Karpas-422 (cell line): ENCODE results near the gene MAFF. TPM values are rescaled to one million over a fixed set of nuclear protein-coding genes. Genes with fewer than 3 reads are reported as not detected.
A peak's percentile ranks its signal among the peaks of the same experiment; 100 is the strongest.

Experiments
- DNase-seq: peaks from one replicate; pipeline ENCODE4 v3.0.0-alpha.2; 2015
- H2AFZ ChIP-seq: fragments of 200-600 bp; sonication (generic); 2 replicates; pipeline ENCODE4 v1.6.1; 2014; ENCODE audit warnings: antibody characterized with exemption, low read length, mixed read lengths
- H3K27ac ChIP-seq: fragments of 200-600 bp; sonication (generic); 2 replicates; pipeline ENCODE4 v1.5.1; 2014; ENCODE audit warnings: mild to moderate bottlenecking, low read length, moderate library complexity
- H3K27me3 ChIP-seq: fragments of 200-600 bp; sonication (generic); 2 replicates; pipeline ENCODE4 v1.6.1; 2014; ENCODE audit warnings: low read length, mixed read lengths
- H3K36me3 ChIP-seq: fragments of 200-600 bp; sonication (generic); 2 replicates; pipeline ENCODE4 v1.6.1; 2014; ENCODE audit warnings: low read length, mixed read lengths; ENCODE audit not compliant: insufficient read depth
- H3K4me1 ChIP-seq: fragments of 200-600 bp; sonication (generic); 2 replicates; pipeline ENCODE4 v1.6.1; 2014; ENCODE audit warnings: mild to moderate bottlenecking, low read length, mixed read lengths
- H3K4me2 ChIP-seq: fragments of 200-600 bp; sonication (generic); 2 replicates; pipeline ENCODE4 v1.6.1; 2014; ENCODE audit warnings: low read length, low read depth, mild to moderate bottlenecking; ENCODE audit not compliant: poor library complexity, severe bottlenecking
- H3K4me3 ChIP-seq: fragments of 200-600 bp; sonication (generic); 2 replicates; pipeline ENCODE4 v1.5.1; 2014; ENCODE audit warnings: mild to moderate bottlenecking, antibody characterized with exemption, low read length, mixed read lengths
- H3K79me2 ChIP-seq: fragments of 200-600 bp; sonication (generic); 2 replicates; pipeline ENCODE4 v1.6.1; 2014; ENCODE audit warnings: mild to moderate bottlenecking, low read length, mixed read lengths
- H3K9ac ChIP-seq: fragments of 200-600 bp; sonication (generic); 2 replicates; pipeline ENCODE4 v1.6.0; 2014; ENCODE audit warnings: low read length
- H3K9me2 ChIP-seq: fragments of 200-600 bp; sonication (generic), shearing (Covaris generic); replicated peaks from 2 replicates; pipeline ENCODE4 v1.6.0; 2014; ENCODE audit warnings: mild to moderate bottlenecking, low read length, moderate library complexity; ENCODE audit not compliant: insufficient read depth
- H3K9me3 ChIP-seq: fragments of 300-700, 200-600 bp; sonication (generic); 2 replicates; pipeline ENCODE4 v1.6.1; 2014; ENCODE audit warnings: low read length, mixed read lengths
- H4K20me1 ChIP-seq: fragments of 200-600 bp; sonication (generic); 2 replicates; pipeline ENCODE4 v1.6.1; 2014; ENCODE audit warnings: mild to moderate bottlenecking, antibody characterized with exemption, low read length, low read depth; ENCODE audit not compliant: insufficient read depth
- total RNA-seq: library from RNA; depleted of rRNA; stranded (reverse); fragments of >200 nt; shearing (Covaris generic); gene quantifications from 2 replicates; pipeline ENCODE4 v1.2.3, GENCODE V29; 2014; ENCODE audit warnings: low replicate concordance

MAFF gene
- total RNA-seq, 1 experiment from 2014 or later, result 2.9 TPM

DNA sequence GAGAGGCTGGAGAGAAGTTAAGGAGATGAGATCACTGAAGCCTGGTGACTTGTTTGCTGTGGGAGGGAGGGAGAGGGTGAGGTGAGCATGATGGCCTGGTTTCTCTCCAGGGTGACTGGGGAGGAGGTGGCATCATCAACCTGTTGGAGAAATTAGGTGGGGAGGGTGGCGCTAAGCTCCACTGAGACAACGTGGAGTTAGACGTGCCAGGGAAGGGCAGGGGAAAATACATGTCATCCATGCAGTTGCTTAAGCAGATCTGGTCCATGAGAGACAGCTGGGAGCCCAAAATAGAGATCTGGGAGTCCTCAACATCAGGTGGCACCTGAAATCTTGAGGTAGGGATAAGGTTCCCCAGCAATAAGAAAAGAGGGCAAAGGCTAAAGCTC lies 9.3 kb upstream of the MAFF start:
- Histone ChIP-seq H3K27me3 (no peaks in the 10 kb centered on the region), H3K27ac (no peak overlapping the region), H2AFZ (no peak overlapping the region), H3K9ac (no peak overlapping the region), H3K4me2 (no peak overlapping the region), H3K4me3 (no peak overlapping the region), H3K36me3 (no peaks in the 10 kb centered on the region), H4K20me1 (no peaks in the 10 kb centered on the region), H3K9me2 (no peaks in the 10 kb centered on the region), H3K9me3 (no peaks in the 10 kb centered on the region), H3K79me2 (no peaks in the 10 kb centered on the region), H3K4me1 (peaks cover 11% of the 10 kb centered on the region)
- DNase-seq, result no peak

DNA sequence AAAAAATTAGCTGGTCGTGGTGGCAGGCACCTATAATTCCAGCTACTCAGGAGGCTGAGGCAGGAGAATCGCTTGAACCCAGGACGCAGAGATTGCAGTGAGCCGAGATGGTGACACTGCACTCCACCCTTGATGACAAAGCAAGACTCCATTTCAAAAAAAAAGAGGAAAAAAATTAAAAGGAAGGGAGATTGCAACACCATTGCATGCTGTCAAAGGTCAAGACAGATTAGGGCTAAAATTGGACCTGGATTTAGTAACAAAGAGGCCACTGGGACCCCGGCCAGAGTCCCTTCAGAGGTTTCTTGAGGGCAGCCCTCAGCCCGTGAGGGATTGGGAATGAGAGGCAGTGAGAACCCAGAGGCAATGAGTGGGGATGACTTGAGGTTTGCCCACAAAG lies 8.2 kb upstream of the MAFF start:
- Histone ChIP-seq H3K4me1 (peaks cover 11% of the 10 kb centered on the region), H3K79me2 (no peaks in the 10 kb centered on the region), H3K9me3 (no peaks in the 10 kb centered on the region), H3K27ac (no peak overlapping the region), H3K36me3 (no peaks in the 10 kb centered on the region), H2AFZ (no peak overlapping the region), H3K9ac (no peak overlapping the region), H3K4me3 (no peak overlapping the region), H3K27me3 (no peaks in the 10 kb centered on the region), H3K9me2 (no peaks in the 10 kb centered on the region), H3K4me2 (no peak overlapping the region), H4K20me1 (no peaks in the 10 kb centered on the region)
- DNase-seq, result no peak

DNA sequence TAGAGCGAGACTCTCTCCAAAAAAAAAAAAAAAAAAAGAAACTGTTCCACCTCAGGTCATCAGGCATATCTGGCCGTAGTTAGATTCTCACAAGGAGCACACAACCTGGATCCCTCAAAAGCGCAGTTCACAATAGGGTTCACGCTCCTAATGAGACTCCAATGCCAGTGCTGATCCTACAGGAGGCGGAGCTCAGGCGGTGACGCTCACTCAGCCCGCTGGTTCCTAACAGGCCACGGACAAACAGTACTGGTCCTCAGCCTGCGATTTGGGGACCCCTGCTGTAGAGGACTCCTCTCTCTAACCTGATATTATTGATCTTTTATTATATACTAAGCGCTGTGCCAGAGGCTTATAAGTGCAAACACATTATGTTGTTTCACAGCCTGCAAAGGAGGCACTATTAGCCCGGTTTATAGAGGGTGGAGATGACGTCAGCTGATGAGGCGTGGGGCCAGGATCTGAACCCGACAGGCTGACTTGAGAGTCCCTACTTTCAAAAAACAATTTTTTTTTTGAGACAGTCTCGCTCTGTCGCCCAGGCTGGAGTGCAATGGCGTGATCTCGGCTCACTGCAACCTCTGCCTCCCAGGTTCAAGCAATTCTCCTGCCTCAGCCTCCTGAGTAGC lies 4.9 kb upstream of the MAFF start:
- no peak for DNase-seq
- H3K9me3 ChIP-seq, result no peaks in the 10 kb centered on the region
- H3K9ac ChIP-seq, result no peak overlapping the region
- no peak overlapping the region for H3K4me3 ChIP-seq
- H3K36me3 ChIP-seq, result no peaks in the 10 kb centered on the region
- H3K4me2 ChIP-seq, result no peak overlapping the region
- H3K4me1 ChIP-seq, result peaks cover 23% of the 10 kb centered on the region
- no peaks in the 10 kb centered on the region for H4K20me1 ChIP-seq
- H3K27ac ChIP-seq, result no peak overlapping the region
- H2AFZ ChIP-seq, result no peak overlapping the region
- no peaks in the 10 kb centered on the region for H3K9me2 ChIP-seq
- H3K79me2 ChIP-seq, result no peaks in the 10 kb centered on the region
- H3K27me3 ChIP-seq, result no peaks in the 10 kb centered on the region

DNA sequence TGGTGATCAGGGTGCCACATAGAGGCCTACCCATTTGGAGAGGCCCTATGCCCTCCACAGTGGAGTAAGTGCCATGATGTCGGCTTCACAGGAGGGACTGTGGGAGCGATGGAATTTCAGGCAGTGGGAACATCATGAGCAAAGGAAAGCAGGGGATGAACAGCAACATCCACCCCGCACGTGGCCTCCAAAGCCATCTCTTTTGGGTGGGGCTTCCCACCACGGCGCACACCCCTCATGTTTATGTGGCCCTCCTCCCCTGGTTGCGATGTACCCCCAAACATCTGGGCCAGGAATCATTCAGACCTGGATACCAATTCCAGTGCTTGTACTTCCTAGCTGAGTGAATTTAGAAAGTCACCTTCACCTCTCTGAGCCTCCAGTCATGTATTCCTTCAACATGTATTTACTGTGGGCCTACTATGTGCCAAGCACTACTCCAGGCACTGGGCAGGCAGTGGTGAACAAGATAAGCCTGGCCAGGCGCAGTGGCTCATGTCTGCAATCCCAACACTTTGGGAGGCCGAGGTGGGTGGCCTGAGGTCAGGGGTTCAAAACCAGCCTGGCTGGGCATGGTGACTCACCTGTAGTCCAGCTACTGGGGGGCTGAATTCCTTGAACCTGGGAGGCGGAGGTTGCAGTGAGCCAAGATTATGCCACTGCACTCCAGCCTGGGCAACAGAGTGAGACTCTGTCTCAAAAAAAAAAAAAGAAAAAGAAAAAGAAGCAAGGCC lies 1.8 kb upstream of the MAFF start:
- Histone ChIP-seq H3K79me2 (no peaks in the 10 kb centered on the region), H3K4me2 (no peak overlapping the region), H3K36me3 (no peaks in the 10 kb centered on the region), H4K20me1 (peaks cover 14% of the 10 kb centered on the region), H3K9ac (no peak overlapping the region), H3K27me3 (no peaks in the 10 kb centered on the region), H3K9me2 (no peaks in the 10 kb centered on the region), H3K9me3 (no peaks in the 10 kb centered on the region), H2AFZ (no peak overlapping the region), H3K27ac (no peak overlapping the region), H3K4me1 (peaks cover 39% of the 10 kb centered on the region), H3K4me3 (no peak overlapping the region)
- no peak for DNase-seq

DNA sequence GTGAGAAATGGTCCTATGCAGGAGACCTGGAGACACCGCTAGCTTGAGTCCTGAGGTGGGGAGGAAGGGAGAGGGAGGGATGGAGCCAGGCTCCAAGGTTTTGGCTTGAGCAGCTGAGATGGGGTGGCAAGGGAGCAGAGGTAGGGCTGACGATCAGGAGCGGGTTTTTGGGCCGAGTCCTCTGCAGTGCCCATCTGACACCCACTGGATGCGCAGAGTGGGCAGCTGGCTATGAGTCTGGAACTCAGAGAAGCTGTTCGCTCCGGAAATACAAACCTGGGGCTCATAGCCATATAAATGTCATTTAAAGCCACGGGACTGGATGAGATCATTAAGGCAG lies 453 bp upstream of the MAFF start:
- no peak overlapping the region for H3K27ac ChIP-seq
- peaks cover 37% of the 10 kb centered on the region for H3K4me1 ChIP-seq
- H3K4me3 ChIP-seq, result no peak overlapping the region
- H3K79me2 ChIP-seq, result no peaks in the 10 kb centered on the region
- no peak overlapping the region for H3K9ac ChIP-seq
- DNase-seq, result no peak
- H3K27me3 ChIP-seq, result no peaks in the 10 kb centered on the region
- peak overlapping the region; percentile 83; the same call in 1 of the 2 replicates for H2AFZ ChIP-seq
- H3K9me3 ChIP-seq, result no peaks in the 10 kb centered on the region
- H3K4me2 ChIP-seq, result peak overlapping the region; percentile 8
- peaks cover 21% of the 10 kb centered on the region for H4K20me1 ChIP-seq
- H3K9me2 ChIP-seq, result no peaks in the 10 kb centered on the region
- no peaks in the 10 kb centered on the region for H3K36me3 ChIP-seq

GRCh38 chr22:38202437-38203089 lies 769 bp downstream of the MAFF start:
- Histone ChIP-seq H3K4me1 (peaks cover 37% of the 10 kb centered on the region), H2AFZ (peak overlapping the region; percentile 82), H4K20me1 (peaks cover 21% of the 10 kb centered on the region), H3K9me3 (no peaks in the 10 kb centered on the region), H3K4me3 (peak overlapping the region; percentile 73), H3K36me3 (no peaks in the 10 kb centered on the region), H3K4me2 (peak overlapping the region; percentile 83), H3K9me2 (no peaks in the 10 kb centered on the region), H3K9ac (peak overlapping the region; percentile 67), H3K27ac (no peak overlapping the region), H3K79me2 (no peaks in the 10 kb centered on the region), H3K27me3 (no peaks in the 10 kb centered on the region)
- DNase-seq, result peak; percentile 80

DNA sequence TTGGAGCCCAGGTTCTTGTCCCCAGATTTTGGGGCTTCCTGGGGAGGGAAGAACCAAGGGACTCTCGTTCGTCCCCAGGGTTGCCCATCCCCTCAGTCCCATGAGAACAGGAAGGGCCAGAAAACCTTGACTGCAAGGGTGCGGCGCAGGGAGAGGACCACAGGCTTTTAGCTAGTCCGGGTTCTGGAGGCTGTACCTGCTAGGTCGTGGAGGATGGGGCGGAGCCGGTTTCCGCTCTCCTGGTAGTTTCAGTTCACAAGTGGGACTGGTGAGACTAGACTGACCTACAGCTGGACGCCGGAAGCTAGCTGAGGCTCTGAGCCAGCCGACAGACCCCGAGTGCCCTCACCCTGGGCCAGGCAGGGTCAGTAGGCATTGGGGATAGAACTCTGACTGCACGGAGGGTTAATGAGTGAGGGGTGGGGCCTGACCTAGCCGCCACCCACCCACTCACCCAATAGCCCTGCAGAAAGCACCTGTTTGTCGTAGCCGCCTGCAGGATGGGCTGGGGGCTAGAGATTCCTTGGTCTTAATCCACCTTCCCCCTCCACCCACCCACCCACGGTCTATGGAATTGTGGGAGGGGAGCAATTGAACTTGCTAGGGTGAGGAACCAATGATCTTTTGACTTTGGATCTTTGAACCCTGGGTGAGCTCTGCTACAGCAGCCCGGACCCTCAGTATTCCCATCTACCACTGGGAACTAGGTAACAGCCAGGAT lies 1.5 kb downstream of the MAFF start:
- H3K4me2 ChIP-seq, result peak overlapping the region; percentile 83
- no peaks in the 10 kb centered on the region for H3K9me2 ChIP-seq
- H3K4me3 ChIP-seq, result peak overlapping the region; percentile 73
- no peaks in the 10 kb centered on the region for H3K9me3 ChIP-seq
- H2AFZ ChIP-seq, result peak overlapping the region; percentile 82; the same call in 1 of the 2 replicates
- peaks cover 37% of the 10 kb centered on the region for H3K4me1 ChIP-seq
- peak; percentile 74 for DNase-seq
- peak overlapping the region; percentile 67 for H3K9ac ChIP-seq
- no peaks in the 10 kb centered on the region for H3K36me3 ChIP-seq
- no peaks in the 10 kb centered on the region for H3K27me3 ChIP-seq
- no peak overlapping the region for H3K27ac ChIP-seq
- H4K20me1 ChIP-seq, result peaks cover 21% of the 10 kb centered on the region
- no peaks in the 10 kb centered on the region for H3K79me2 ChIP-seq
